Kidney capillary endothelial cell (primary cell): ENCODE data around the gene ADRB2.
"Not testable (repeated sequence)": the region's sequence is repeated elsewhere in the genome, so short reads cannot be mapped to it uniquely, and the experiment has no call there.

Experiments
- DNase-seq: peaks from one replicate; pipeline ENCODE4 v3.0.0-alpha.2; 2018; ENCODE audit warnings: low spot score

The ADRB2 gene

GRCh38 chr5:148856009-148856367 is 29.6 kb downstream of the ADRB2 start:
- no peak for DNase-seq

DNA sequence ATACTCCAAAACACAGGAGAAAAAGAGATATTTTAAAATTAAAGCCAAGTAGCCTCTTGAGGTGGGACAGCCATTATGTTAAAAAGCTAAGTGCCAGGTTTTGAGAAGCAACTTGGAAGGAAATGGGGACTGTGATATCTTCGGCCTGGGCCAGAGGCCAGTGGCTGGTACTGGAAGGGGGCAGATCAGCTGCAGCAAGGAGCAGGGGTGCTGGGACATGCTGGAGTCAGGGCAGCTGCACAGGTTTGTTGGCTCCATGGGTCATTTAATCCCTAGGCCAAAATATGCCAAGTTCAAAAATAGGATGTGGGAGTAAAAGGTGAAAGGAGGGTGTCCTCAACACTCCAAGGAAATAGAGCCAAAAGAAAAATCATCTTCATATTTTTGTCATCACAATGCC is 30.0 kb downstream of the ADRB2 start:
- DNase-seq: no peak

GRCh38 chr5:148857474-148857873 is 31.1 kb downstream of the ADRB2 start:
- DNase-seq: no peak

GRCh38 chr5:148858106-148858505 is 31.7 kb downstream of the ADRB2 start:
- no peak for DNase-seq

GRCh38 chr5:148858547-148858946 is 32.1 kb downstream of the ADRB2 start:
- no peak for DNase-seq

DNA sequence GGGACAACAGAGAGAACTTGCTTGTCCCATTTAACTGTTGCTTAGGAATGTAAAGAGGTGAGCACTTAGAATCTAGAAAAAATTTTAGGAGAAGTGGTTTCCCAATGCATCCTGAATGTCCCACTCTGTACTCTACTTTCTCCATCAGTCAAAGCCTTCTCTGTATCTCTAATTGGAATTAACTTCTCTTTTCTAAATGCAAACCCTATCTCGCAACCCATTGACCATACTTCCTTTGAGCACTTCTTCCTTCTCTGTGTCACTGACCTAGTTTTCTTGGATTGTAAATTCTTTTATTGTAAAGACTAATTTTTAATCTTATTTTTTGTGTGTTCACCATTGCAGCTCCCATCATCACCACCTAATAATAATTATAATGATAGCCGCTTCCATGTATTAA is 33.3 kb downstream of the ADRB2 start:
- no peak for DNase-seq

DNA sequence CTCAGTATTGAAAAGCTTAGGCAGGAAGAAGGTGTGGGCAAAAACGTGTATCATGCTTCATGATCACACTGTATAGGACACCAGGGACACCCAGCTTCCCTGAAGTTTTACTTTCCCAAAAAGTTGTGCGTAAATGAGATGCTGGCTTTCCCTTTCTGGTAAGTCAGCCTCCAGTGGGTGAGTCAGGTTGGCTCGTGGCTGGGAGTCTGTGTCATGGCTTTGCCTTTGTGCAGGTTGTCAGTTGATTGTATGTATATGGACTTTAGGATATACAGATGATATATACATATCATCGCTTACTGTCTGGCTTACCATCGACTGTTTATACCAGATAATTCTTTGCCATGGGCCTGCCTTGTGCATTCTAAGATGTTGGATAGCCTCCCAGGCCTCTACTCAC is 34.2 kb downstream of the ADRB2 start:
- DNase-seq: no peak

- DNase-seq: no peak
These were observed 34.7 kb downstream of the ADRB2 start for GRCh38 chr5:148861088-148861487.

- no peak for DNase-seq
These were observed 35.3 kb downstream of the ADRB2 start for GRCh38 chr5:148861696-148862095.

GRCh38 chr5:148864113-148864841 is 37.9 kb downstream of the ADRB2 start:
- DNase-seq: no peak

DNA sequence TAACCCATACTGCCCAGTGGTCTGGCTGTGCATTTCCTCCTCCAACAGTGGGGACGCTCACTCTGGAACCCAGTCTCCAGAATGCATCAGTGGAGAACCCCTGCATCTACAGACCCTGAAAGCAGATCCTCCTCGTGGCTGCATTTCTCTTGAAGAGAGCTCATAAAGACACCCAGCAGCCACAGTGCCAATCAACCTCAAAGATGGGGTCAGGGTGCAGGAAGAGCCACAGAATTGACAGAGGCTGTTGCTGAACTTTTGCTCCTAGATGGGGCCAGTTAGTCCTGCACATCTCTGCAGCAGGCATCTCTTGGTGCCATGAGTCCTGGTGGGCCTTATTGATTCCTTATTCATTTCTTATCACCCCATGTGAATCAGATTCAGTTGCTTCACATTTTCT is 39.6 kb downstream of the ADRB2 start:
- no peak for DNase-seq

- DNase-seq: no peak
These were observed 46.7 kb downstream of the ADRB2 start for GRCh38 chr5:148873120-148873519.

DNA sequence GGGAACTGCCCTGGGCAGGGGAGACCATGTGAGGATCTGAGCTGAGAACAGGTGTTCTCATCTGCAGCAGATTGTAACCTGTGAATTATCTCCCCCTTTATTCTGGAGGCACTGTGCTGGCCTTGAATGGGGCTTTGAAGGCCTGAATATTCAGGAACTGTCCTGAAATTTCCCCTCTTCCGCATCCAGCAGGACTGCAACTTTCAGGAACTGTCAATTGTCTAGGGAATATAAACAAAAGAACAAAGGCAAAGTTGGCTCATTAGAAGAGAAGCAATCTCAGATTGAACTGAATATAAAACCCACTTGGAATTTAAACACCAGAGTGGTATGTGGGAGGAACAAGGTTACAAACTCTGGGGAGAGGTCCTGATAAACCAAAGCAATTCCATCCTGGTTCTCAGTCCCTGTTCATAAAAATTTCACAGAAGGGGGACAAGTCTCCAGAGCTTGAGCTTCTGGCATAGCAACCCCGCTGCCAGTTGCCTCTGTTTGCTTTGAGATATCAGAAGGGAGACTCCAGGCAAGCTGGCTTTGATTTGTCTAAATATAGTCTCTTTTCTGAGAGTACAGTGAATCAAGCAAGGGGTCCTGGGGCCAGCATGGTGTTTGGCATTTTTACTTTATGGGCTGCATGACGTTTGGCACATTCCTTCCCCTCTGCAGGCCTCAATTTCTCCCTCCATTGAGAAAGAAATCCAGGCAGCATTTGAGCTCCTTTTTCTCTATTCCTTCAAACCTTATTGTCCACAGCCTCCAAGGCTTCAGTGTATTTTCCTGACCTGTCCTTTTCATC is 47.5 kb downstream of the ADRB2 start:
- no peak for DNase-seq

DNA sequence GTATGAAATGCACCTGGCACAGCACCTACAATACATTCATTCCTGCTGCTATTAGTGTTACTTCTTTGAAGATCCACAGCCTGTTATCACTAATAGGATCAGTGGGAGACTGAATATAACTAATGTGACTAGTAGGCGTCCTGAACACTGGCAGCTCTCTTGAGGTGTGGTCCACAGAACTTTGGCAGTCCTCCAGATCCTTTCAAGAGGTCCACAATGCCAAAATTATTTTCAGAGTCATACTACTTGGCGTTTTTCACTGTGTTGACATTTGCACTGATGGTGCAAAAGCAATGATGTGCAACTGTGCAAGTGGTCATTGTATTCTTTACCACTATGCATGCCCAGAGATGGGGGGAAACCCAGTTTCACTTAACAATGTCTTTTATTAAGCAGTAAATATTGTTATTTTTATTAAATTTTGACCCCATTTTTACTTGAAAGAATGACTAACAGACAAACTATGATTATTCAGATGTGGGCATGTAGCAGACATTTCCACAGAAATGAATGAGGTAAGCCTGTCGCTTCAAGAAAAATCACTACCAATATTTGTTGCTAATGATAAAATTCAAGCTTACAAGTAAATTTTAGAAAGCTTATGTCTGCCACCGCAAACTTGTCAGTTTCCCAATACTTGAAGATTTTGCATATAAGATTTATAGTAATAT is 48.9 kb downstream of the ADRB2 start:
- DNase-seq: no peak

GRCh38 chr5:148877436-148877835 is 51.0 kb downstream of the ADRB2 start:
- not testable (repeated sequence) for DNase-seq
